ENCODE data around the gene ZNF561. TPM values are rescaled to one million over a fixed set of nuclear protein-coding genes. Genes with fewer than 3 reads are reported as not detected.

The ZNF561 gene
- total RNA-seq = 26.6 and 33.3 TPM in 2 replicates

GRCh38 chr19:9621156-9622037 lies at the start of gene ZNF561:
Gene ZNF561 (minus strand): TSS chr19:9621232. CDS start chr19:9619456, 1,776 bp downstream.

GRCh38 chr19:9584073-9584833 lies 36.8 kb downstream of the ZNF561 start, which contains the start of gene ZNF121:
Gene ZNF121 (minus strand): TSS chr19:9584504. CDS start chr19:9568097, 16,407 bp downstream.

Other genes starting within 250 kb of the ZNF561 start
- gene ZNF266, start 185.7 kb downstream of the ZNF561 start, total RNA-seq = 5.7 and 6.1 TPM in 2 replicates
- 0.37 and 0.57 TPM in 2 replicates for gene ZNF560, start 122.6 kb downstream of the ZNF561 start, total RNA-seq
- gene ZNF426, start 82.6 kb downstream of the ZNF561 start, total RNA-seq = 19.9 and 20.8 TPM in 2 replicates
- 33.7 and 34.2 TPM in 2 replicates for gene ZNF121, start 36.7 kb downstream of the ZNF561 start, total RNA-seq
- gene ZNF562, start 53.9 kb upstream of the ZNF561 start, total RNA-seq = 12.9 and 23.4 TPM in 2 replicates
- gene ZNF846, start 147.5 kb upstream of the ZNF561 start, total RNA-seq = 12.6 and 15.2 TPM in 2 replicates
- gene FBXL12, start 197.8 kb upstream of the ZNF561 start, total RNA-seq = 12.9 and 16.5 TPM in 2 replicates
- gene UBL5, start 206.7 kb upstream of the ZNF561 start, total RNA-seq = 221 and 280 TPM in 2 replicates
- gene PIN1, start 214.1 kb upstream of the ZNF561 start, total RNA-seq = 81.1 and 87.6 TPM in 2 replicates

All from smooth muscle cell of bladder (primary cell).